ENCODE data around the gene LRRC8D. TPM values are rescaled to one million over a fixed set of nuclear protein-coding genes. Genes with fewer than 3 reads are reported as not detected.

The LRRC8D gene
- total RNA-seq, 1 donor from 2014 or later = 1.3 TPM

- TF ChIP-seq, protein P1, sequence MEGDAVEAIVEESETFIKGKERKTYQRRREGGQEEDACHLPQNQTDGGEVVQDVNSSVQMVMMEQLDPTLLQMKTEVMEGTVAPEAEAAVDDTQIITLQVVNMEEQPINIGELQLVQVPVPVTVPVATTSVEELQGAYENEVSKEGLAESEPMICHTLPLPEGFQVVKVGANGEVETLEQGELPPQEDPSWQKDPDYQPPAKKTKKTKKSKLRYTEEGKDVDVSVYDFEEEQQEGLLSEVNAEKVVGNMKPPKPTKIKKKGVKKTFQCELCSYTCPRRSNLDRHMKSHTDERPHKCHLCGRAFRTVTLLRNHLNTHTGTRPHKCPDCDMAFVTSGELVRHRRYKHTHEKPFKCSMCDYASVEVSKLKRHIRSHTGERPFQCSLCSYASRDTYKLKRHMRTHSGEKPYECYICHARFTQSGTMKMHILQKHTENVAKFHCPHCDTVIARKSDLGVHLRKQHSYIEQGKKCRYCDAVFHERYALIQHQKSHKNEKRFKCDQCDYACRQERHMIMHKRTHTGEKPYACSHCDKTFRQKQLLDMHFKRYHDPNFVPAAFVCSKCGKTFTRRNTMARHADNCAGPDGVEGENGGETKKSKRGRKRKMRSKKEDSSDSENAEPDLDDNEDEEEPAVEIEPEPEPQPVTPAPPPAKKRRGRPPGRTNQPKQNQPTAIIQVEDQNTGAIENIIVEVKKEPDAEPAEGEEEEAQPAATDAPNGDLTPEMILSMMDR (IDR thresholded peaks at IDR 0.05) = peak; percentile 65 to 83 (median 82)
- peak; percentile 33 to 92 for DNase-seq (ENCODE audit: low spot score in 2 of 2)
- Histone ChIP-seq H3K9me3 (no peaks in the 10 kb centered on the region), H3K27me3 (no peaks in the 10 kb centered on the region), H3K4me1 (no peaks in the 10 kb centered on the region), H3K4me3 (no peak overlapping the region), H3K36me3 (no peaks in the 10 kb centered on the region), H3K27ac (no peak overlapping the region)
- intact Hi-C loops (cut with DNase I) = loop anchor here (1.0 kb wide), 1 partner anchor 183 kb away; no protein-coding TSS in a partner anchor
Observed at GRCh38 chr1:89804642-89805237, 16.1 kb upstream of the LRRC8D start.

- H3K36me3 ChIP-seq = no peaks in the 10 kb centered on the region
- H3K4me1 ChIP-seq = no peaks in the 10 kb centered on the region
- TF ChIP-seq, protein P1 (IDR thresholded peaks at IDR 0.05) = no peak
- no peak for DNase-seq (ENCODE audit: low spot score in 2 of 2)
- intact Hi-C loops (cut with DNase I) = no loop called here
- no peak overlapping the region for H3K27ac ChIP-seq
- no peak overlapping the region for H3K4me3 ChIP-seq
- H3K27me3 ChIP-seq = no peaks in the 10 kb centered on the region
- no peaks in the 10 kb centered on the region for H3K9me3 ChIP-seq
Observed at GRCh38 chr1:89806616-89807015, 14.2 kb upstream of the LRRC8D start.

GRCh38 chr1:89807503-89807902 is 13.3 kb upstream of the LRRC8D start:
- no peak for DNase-seq (ENCODE audit: low spot score in 2 of 2)
- intact Hi-C loops (cut with DNase I) = no loop called here
- TF ChIP-seq, protein P1 (IDR thresholded peaks at IDR 0.05) = no peak
- H3K4me1 ChIP-seq = no peaks in the 10 kb centered on the region
- H3K27ac ChIP-seq = no peak overlapping the region
- H3K9me3 ChIP-seq = no peaks in the 10 kb centered on the region
- H3K36me3 ChIP-seq = no peaks in the 10 kb centered on the region
- no peaks in the 10 kb centered on the region for H3K27me3 ChIP-seq
- no peak overlapping the region for H3K4me3 ChIP-seq

- Histone ChIP-seq H3K36me3 (no peaks in the 10 kb centered on the region), H3K27ac (no peak overlapping the region), H3K4me3 (no peak overlapping the region), H3K9me3 (no peaks in the 10 kb centered on the region), H3K4me1 (no peaks in the 10 kb centered on the region), H3K27me3 (no peaks in the 10 kb centered on the region)
- DNase-seq (ENCODE audit: low spot score in 2 of 2) = no peak
- TF ChIP-seq, protein P1 (IDR thresholded peaks at IDR 0.05) = no peak
- intact Hi-C loops (cut with DNase I) = no loop called here
Observed at GRCh38 chr1:89807983-89808382, 12.8 kb upstream of the LRRC8D start.

DNA sequence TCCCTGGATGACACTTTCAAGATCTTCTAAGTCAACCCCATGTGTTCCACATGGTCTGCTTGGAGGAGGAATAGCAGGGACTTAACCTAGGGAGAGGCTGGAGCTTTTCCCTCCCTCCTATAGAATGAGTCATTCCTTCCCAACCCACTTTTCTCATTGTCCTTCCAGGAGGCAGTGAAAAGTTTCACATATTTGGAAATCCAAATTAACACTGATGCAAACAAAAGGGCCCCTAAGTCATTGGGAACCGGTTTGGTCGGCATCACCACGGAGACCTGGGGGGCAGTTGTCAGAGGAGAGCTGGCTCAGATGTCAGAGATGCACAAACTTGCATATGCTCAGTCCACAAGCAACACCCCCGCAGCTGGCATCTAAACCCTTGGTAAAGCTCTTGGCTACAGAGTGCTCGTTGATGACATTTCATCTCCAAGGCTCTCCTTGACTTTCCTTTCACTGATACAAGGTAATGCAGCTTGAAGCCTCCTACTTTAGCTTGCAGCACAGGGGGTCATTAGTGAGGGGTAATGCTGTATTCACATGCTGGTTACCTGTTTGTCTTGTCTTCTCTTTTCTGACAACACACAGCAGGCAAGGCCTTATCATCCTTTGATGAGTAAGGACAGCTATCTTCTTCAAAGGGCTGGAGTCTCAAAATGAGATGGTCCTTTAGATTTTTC is 12.3 kb upstream of the LRRC8D start:
- intact Hi-C loops (cut with DNase I) = no loop called here
- Histone ChIP-seq H3K4me1 (no peaks in the 10 kb centered on the region), H3K36me3 (no peaks in the 10 kb centered on the region), H3K4me3 (no peak overlapping the region), H3K27me3 (no peaks in the 10 kb centered on the region), H3K27ac (no peak overlapping the region), H3K9me3 (no peaks in the 10 kb centered on the region)
- TF ChIP-seq, protein P1 (IDR thresholded peaks at IDR 0.05) = no peak
- DNase-seq (ENCODE audit: low spot score in 2 of 2) = no peak
